Astrocyte (in vitro differentiated cells and primary cell): ENCODE data around the gene PRKAG2. TPM values are rescaled to one million over a fixed set of nuclear protein-coding genes. Genes with fewer than 3 reads are reported as not detected.

ENCODE experiments used
- DNase-seq: peaks from one replicate; pipeline ENCODE4 v3.0.0-alpha.2; 2010; ENCODE audit warnings: low read depth
- FAIRE-seq: peaks from 2 replicates; lab custom pipeline; 2011; peaks lifted over from hg19 to GRCh38; lab: Jason Lieb, UNC
- H2AFZ ChIP-seq: 2 replicates; pipeline ENCODE4 v1.6.0; 2012; ENCODE audit warnings: low read depth, low read length, inconsistent platforms
- H3K27ac ChIP-seq: 2 replicates; pipeline ENCODE4 v1.5.1; 2011; ENCODE audit warnings: low read depth, low read length, inconsistent platforms
- H3K27me3 ChIP-seq: 2 replicates; pipeline ENCODE4 v1.6.0; 2011; ENCODE audit warnings: low read length, inconsistent platforms; ENCODE audit not compliant: insufficient read depth
- H3K36me3 ChIP-seq: 2 replicates; pipeline ENCODE4 v1.5.1; 2011; ENCODE audit warnings: low read length, inconsistent platforms; ENCODE audit not compliant: insufficient read depth
- H3K4me1 ChIP-seq: 2 replicates; pipeline ENCODE4 v1.5.1; 2011; ENCODE audit warnings: low read length, inconsistent platforms; ENCODE audit not compliant: insufficient read depth
- H3K4me2 ChIP-seq: 2 replicates; pipeline ENCODE4 v1.6.0; 2012; ENCODE audit warnings: low read length, inconsistent platforms
- H3K4me3 ChIP-seq: 2 replicates; pipeline ENCODE4 v1.5.1; 2011; ENCODE audit warnings: low read depth, mild to moderate bottlenecking, low read length, inconsistent platforms; ENCODE audit not compliant: insufficient read depth
- H3K79me2 ChIP-seq: 2 replicates; pipeline ENCODE4 v1.6.0; 2012; ENCODE audit warnings: mild to moderate bottlenecking, low read length, inconsistent platforms; ENCODE audit not compliant: insufficient read depth
- H3K9ac ChIP-seq: 2 replicates; pipeline ENCODE4 v1.6.0; 2012; ENCODE audit warnings: mild to moderate bottlenecking, low read length, inconsistent platforms
- H3K9me3 ChIP-seq: 2 replicates; pipeline ENCODE4 v1.5.1; 2012; ENCODE audit warnings: low read depth, mild to moderate bottlenecking, low read length, inconsistent platforms; ENCODE audit not compliant: insufficient read depth
- H4K20me1 ChIP-seq: 2 replicates; pipeline ENCODE4 v1.6.0; 2012; ENCODE audit warnings: low read length, inconsistent platforms; ENCODE audit not compliant: insufficient read depth
- H3K27ac Mint-ChIP-seq: one replicate; pipeline ENCODE4 v1.8.0; 2021; ENCODE audit warnings: mild to moderate bottlenecking, mixed read lengths; ENCODE audit not compliant: unreplicated experiment
- H3K27me3 Mint-ChIP-seq: one replicate; pipeline ENCODE4 v1.8.0; 2021; ENCODE audit warnings: low read depth, mixed read lengths; ENCODE audit not compliant: unreplicated experiment
- H3K36me3 Mint-ChIP-seq: one replicate; pipeline ENCODE4 v1.8.0; 2021; ENCODE audit warnings: low read depth, mixed read lengths; ENCODE audit not compliant: unreplicated experiment
- H3K4me1 Mint-ChIP-seq: one replicate; pipeline ENCODE4 v1.8.0; 2021; ENCODE audit warnings: low read depth, mixed read lengths; ENCODE audit not compliant: unreplicated experiment
- H3K4me3 Mint-ChIP-seq: one replicate; pipeline ENCODE4 v1.8.0; 2021; ENCODE audit warnings: mild to moderate bottlenecking, moderate library complexity, mixed read lengths; ENCODE audit not compliant: unreplicated experiment
- H3K9me3 Mint-ChIP-seq: one replicate; pipeline ENCODE4 v1.8.0; 2021; ENCODE audit warnings: mild to moderate bottlenecking, mixed read lengths; ENCODE audit not compliant: unreplicated experiment
- EZH2 ChIP-seq: IDR thresholded peaks from 2 replicates; pipeline ENCODE4 v1.6.1; 2012; ENCODE audit warnings: mild to moderate bottlenecking, low read length, inconsistent platforms; ENCODE audit not compliant: insufficient read depth
- total RNA-seq: library from RNA; stranded (reverse); gene quantifications from 2 replicates; pipeline ENCODE4 v1.2.1, GENCODE V29; 2021
- TF ChIP-seq, protein P1 (sequence below): IDR thresholded peaks from 2 replicates; pipeline ENCODE4 v1.5.1; 2011; ENCODE audit warnings: low read depth, mild to moderate bottlenecking, inconsistent platforms, low read length, moderate library complexity; ENCODE audit not compliant: insufficient read depth

The PRKAG2 gene
- total RNA-seq, 1 donor from 2014 or later, result 40.7 TPM

DNA sequence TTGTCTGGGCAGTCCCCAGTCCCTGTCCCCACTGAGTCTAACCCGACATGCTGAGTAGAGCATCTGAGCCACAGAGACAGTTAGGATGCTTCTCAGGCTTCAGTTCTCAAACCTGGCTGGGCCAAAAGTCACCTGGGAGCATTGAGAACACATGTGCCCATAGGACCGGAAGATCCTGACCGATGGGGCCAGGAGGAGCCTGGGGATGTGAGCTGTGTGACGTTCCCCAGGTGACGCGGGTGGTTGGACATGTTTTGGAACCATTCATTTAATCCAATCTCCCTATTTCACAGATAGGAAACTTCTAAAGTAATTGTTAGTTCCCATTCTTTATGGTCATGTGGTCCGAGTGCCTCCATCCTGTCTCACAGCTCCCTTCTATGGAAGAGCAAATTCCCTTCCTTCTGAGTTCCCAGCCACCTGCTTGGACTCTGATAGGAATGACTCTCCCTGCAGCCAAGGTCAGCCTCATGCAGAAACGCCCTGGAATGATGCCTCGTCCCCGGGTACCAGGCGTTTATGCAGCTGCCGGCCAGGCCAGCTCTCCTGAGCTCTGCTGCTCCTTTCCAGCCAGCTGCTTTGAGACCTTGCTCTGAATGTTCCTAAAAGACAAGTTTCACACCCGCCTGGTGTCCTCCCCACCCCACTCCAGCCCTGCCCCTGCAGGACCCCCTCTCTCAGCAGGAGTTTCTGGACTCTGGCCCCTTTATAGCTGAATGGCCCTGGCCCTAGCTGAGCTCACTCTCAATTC lies 190.7 kb downstream of the PRKAG2 start:
- peak overlapping the region; percentile 55 for H3K27ac Mint-ChIP-seq
- DNase-seq, result no peak
- no peak overlapping the region for H2AFZ ChIP-seq

DNA sequence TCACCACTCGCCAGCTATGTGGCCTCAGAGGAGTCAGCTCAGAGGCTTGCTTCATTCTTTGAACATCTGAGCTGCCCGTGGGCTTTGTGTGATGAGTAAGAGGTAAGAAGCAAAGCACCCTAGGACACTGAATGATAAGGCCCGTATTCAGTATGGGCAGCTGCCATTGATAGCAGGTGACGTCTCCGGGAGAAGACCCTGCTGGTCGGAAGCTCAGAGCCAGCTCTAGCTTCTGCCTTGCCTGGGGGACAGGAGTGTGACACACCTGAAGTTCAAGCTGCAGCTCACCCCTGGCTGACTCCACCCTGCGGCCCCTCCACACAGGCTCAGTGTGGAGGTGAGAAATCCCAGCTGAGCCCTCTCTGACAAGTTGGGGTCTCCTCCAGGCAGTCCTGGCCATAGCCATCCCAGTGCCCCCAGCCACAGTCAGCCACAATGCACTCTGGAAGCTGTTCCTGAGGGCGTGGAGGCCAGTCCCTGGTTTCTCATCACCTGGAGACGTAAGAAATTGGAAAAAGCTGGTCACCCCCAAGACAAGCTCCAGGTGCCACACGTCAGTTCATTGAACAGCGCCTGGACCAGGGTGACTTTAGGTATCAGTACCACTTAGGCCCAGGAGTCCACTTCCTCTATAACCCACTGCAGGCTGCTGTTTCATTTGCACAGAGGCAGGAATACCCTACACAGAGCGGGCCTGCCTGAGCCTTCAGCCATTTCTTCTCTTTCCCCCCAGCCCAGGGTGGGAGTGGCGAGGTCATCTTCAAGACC lies 192.3 kb downstream of the PRKAG2 start:
- FAIRE-seq (no peak), DNase-seq (no peak)
- no peak overlapping the region for H3K4me3 Mint-ChIP-seq
- Histone ChIP-seq H3K36me3 (no peaks in the 10 kb centered on the region), H3K79me2 (no peaks in the 10 kb centered on the region), H3K4me2 (no peak overlapping the region), H3K27me3 (no peaks in the 10 kb centered on the region), H3K4me3 (no peak overlapping the region), H3K4me1 (peaks cover 44% of the 10 kb centered on the region), H2AFZ (no peak overlapping the region), H3K9ac (no peak overlapping the region), H3K9me3 (no peaks in the 10 kb centered on the region), H4K20me1 (no peaks in the 10 kb centered on the region), H3K27ac (no peak overlapping the region)
- peaks cover 46% of the 10 kb centered on the region for H3K4me1 Mint-ChIP-seq
- H3K27ac Mint-ChIP-seq, result no peak overlapping the region
- no peaks in the 10 kb centered on the region for H3K9me3 Mint-ChIP-seq
- H3K27me3 Mint-ChIP-seq, result no peaks in the 10 kb centered on the region
- TF ChIP-seq, protein P1, sequence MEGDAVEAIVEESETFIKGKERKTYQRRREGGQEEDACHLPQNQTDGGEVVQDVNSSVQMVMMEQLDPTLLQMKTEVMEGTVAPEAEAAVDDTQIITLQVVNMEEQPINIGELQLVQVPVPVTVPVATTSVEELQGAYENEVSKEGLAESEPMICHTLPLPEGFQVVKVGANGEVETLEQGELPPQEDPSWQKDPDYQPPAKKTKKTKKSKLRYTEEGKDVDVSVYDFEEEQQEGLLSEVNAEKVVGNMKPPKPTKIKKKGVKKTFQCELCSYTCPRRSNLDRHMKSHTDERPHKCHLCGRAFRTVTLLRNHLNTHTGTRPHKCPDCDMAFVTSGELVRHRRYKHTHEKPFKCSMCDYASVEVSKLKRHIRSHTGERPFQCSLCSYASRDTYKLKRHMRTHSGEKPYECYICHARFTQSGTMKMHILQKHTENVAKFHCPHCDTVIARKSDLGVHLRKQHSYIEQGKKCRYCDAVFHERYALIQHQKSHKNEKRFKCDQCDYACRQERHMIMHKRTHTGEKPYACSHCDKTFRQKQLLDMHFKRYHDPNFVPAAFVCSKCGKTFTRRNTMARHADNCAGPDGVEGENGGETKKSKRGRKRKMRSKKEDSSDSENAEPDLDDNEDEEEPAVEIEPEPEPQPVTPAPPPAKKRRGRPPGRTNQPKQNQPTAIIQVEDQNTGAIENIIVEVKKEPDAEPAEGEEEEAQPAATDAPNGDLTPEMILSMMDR, result no peak
- TF ChIP-seq EZH2, result no peak
- peaks cover 2% of the 10 kb centered on the region for H3K36me3 Mint-ChIP-seq

More for the DNA sequence above, 190.7 kb downstream of the PRKAG2 start:
- H3K27ac ChIP-seq, result no peak overlapping the region
- peaks cover 58% of the 10 kb centered on the region for H3K4me1 ChIP-seq
- Mint-ChIP-seq H3K27me3 (no peaks in the 10 kb centered on the region), H3K4me1 (peaks cover 55% of the 10 kb centered on the region), H3K36me3 (peaks cover 2% of the 10 kb centered on the region), H3K9me3 (no peaks in the 10 kb centered on the region), H3K4me3 (no peak overlapping the region)
- H3K79me2 ChIP-seq, result no peaks in the 10 kb centered on the region
- no peaks in the 10 kb centered on the region for H3K27me3 ChIP-seq
- no peaks in the 10 kb centered on the region for H3K36me3 ChIP-seq
- no peak for FAIRE-seq
- H4K20me1 ChIP-seq, result no peaks in the 10 kb centered on the region
- peak overlapping the region; percentile 29 for H3K9ac ChIP-seq
- TF ChIP-seq, protein P1, result no peak
- TF ChIP-seq EZH2, result no peak
- peak overlapping the region; percentile 6 for H3K4me2 ChIP-seq
- H3K9me3 ChIP-seq, result no peaks in the 10 kb centered on the region
- H3K4me3 ChIP-seq, result no peak overlapping the region
